ENCODE results near the gene SPIB.
"Not testable (repeated sequence)": the region's sequence is repeated elsewhere in the genome, so short reads cannot be mapped to it uniquely, and the experiment has no call there.

Gene SPIB

GRCh38 chr19:50387176-50387867 is 31.4 kb upstream of the SPIB start:
- TF ChIP-seq, protein P1, sequence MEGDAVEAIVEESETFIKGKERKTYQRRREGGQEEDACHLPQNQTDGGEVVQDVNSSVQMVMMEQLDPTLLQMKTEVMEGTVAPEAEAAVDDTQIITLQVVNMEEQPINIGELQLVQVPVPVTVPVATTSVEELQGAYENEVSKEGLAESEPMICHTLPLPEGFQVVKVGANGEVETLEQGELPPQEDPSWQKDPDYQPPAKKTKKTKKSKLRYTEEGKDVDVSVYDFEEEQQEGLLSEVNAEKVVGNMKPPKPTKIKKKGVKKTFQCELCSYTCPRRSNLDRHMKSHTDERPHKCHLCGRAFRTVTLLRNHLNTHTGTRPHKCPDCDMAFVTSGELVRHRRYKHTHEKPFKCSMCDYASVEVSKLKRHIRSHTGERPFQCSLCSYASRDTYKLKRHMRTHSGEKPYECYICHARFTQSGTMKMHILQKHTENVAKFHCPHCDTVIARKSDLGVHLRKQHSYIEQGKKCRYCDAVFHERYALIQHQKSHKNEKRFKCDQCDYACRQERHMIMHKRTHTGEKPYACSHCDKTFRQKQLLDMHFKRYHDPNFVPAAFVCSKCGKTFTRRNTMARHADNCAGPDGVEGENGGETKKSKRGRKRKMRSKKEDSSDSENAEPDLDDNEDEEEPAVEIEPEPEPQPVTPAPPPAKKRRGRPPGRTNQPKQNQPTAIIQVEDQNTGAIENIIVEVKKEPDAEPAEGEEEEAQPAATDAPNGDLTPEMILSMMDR (IDR thresholded peaks at IDR 0.05; ENCODE audit: low read depth, low read length) = no peak
- H3K4me3 ChIP-seq (ENCODE audit: low read depth, low read length) = no peak overlapping the region
- DNase-seq = no peak
- peaks cover 51% of the 10 kb centered on the region for H3K36me3 ChIP-seq
- no peaks in the 10 kb centered on the region for H3K9me3 ChIP-seq (ENCODE audit: severe bottlenecking)
- no peak overlapping the region for H3K27ac ChIP-seq
- H3K27me3 ChIP-seq (ENCODE audit: insufficient read depth, low read depth, severe bottlenecking) = no peaks in the 10 kb centered on the region

DNA sequence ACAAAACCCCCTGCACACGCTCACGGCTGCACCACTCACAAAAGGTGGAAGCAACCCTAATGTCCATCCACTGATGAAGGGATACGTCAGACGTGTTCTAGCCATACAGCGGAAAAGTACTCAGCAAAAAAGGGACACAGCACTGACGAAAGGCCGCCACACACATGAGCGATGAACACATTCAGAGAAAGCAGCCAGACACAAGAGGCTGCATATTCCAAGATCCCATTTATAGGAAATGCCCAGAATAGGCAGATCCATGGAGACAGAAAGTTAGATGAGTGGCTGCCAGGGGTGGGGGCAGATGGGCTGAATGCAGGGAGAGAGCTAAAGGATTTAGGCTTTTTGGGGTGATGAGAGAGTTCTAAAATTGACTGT is 30.9 kb upstream of the SPIB start:
- Histone ChIP-seq H3K4me3 (ENCODE audit: low read depth, low read length) (no peak overlapping the region), H3K27ac (no peak overlapping the region), H3K9me3 (ENCODE audit: severe bottlenecking) (no peaks in the 10 kb centered on the region), H3K36me3 (peaks cover 51% of the 10 kb centered on the region), H3K27me3 (ENCODE audit: insufficient read depth, low read depth, severe bottlenecking) (no peaks in the 10 kb centered on the region)
- TF ChIP-seq, protein P1 (IDR thresholded peaks at IDR 0.05; ENCODE audit: low read depth, low read length) = no peak
- no peak for DNase-seq

GRCh38 chr19:50390295-50390694 is 28.4 kb upstream of the SPIB start:
- not testable (repeated sequence) for H3K27me3 ChIP-seq (ENCODE audit: insufficient read depth, low read depth, severe bottlenecking); H3K27ac ChIP-seq; DNase-seq; H3K4me3 ChIP-seq (ENCODE audit: low read depth, low read length); H3K9me3 ChIP-seq (ENCODE audit: severe bottlenecking)
- H3K36me3 ChIP-seq = peaks cover 57% of the 10 kb centered on the region

GRCh38 chr19:50390952-50391351 is 27.8 kb upstream of the SPIB start:
- not testable (repeated sequence) for H3K4me3 ChIP-seq (ENCODE audit: low read depth, low read length); H3K27ac ChIP-seq; H3K9me3 ChIP-seq (ENCODE audit: severe bottlenecking); H3K27me3 ChIP-seq (ENCODE audit: insufficient read depth, low read depth, severe bottlenecking); DNase-seq
- peaks cover 54% of the 10 kb centered on the region for H3K36me3 ChIP-seq

DNA sequence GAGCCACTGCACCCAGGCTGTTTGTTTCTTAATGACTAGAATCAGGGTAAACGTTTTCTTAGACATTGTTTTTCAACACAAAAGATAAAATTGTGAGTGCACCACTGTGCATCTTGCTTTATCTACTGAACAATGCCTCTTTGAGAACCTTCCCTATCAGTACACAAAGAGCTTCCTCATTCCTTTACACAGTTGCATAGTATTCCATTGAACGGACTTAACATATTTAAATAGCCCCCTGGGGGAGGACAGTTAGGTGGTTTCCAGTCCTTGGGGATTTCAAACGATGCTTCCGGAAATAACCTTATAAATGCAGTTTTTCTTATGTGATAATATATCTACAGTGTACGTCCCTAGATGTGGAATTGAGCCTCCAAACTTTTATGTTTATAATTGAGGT is 26.0 kb upstream of the SPIB start:
- Histone ChIP-seq H3K27me3 (ENCODE audit: insufficient read depth, low read depth, severe bottlenecking) (no peaks in the 10 kb centered on the region), H3K9me3 (ENCODE audit: severe bottlenecking) (no peaks in the 10 kb centered on the region), H3K4me3 (ENCODE audit: low read depth, low read length) (no peak overlapping the region), H3K27ac (no peak overlapping the region), H3K36me3 (peaks cover 36% of the 10 kb centered on the region)
- no peak for DNase-seq
- TF ChIP-seq, protein P1 (IDR thresholded peaks at IDR 0.05; ENCODE audit: low read depth, low read length) = no peak

DNA sequence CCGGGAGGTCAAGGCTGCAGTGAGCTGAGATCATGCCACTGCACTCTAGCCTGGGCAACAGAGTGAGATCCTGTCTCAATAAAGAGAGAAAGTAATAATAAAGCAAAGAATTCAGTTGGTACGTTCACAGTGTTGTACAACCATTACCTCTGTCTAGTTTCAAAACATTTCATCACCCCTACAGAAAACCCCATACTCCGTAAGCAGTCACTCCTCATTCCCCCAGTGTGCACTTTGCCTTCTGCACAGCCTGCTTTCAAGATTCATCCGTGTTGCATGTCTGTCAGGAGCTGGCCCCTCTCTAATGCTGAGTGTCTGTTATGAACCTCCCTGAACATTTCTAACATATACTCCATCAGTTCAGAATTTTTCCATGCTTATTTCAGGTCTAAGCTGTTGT is 25.1 kb upstream of the SPIB start:
- Histone ChIP-seq H3K9me3 (ENCODE audit: severe bottlenecking) (no peaks in the 10 kb centered on the region), H3K27me3 (ENCODE audit: insufficient read depth, low read depth, severe bottlenecking) (no peaks in the 10 kb centered on the region), H3K27ac (no peak overlapping the region), H3K4me3 (ENCODE audit: low read depth, low read length) (no peak overlapping the region), H3K36me3 (peaks cover 29% of the 10 kb centered on the region)
- DNase-seq = no peak
- TF ChIP-seq, protein P1 (IDR thresholded peaks at IDR 0.05; ENCODE audit: low read depth, low read length) = no peak

DNA sequence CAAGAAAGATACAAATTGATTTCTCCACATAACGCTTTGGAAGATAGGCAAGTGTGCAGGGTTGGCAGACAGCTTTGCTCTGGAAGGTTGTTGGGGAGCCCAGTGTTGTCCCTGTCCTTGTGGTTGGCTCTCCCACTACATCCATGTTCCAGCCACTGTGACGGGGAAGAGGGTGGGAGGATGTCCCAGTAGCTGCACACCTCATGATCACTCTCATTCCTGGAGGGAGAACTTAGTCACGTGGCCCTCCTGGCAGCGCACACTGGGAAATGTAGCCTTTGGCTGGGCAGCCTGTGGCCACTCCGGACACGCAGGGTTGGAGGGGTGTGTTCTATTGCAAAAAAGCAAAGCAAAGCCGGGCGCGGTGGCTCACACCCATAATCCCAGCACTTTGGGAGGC is 24.7 kb upstream of the SPIB start:
- TF ChIP-seq, protein P1 (IDR thresholded peaks at IDR 0.05; ENCODE audit: low read depth, low read length) = no peak
- no peak for DNase-seq
- peaks cover 31% of the 10 kb centered on the region for H3K36me3 ChIP-seq

More for the DNA sequence above, 24.7 kb upstream of the SPIB start:
- Histone ChIP-seq H3K4me3 (ENCODE audit: low read depth, low read length) (no peak overlapping the region), H3K27me3 (ENCODE audit: insufficient read depth, low read depth, severe bottlenecking) (no peaks in the 10 kb centered on the region), H3K27ac (no peak overlapping the region), H3K9me3 (ENCODE audit: severe bottlenecking) (no peaks in the 10 kb centered on the region)
